Adipocyte (in vitro differentiated cells): ENCODE results near the gene TMEM150C.

Experiments
- DNase-seq: peaks from one replicate; pipeline ENCODE4 v3.0.0-alpha.2; 2015; ENCODE audit warnings: low read depth
- H3K27me3 ChIP-seq: replicated peaks from 2 replicates; pipeline ENCODE4 v1.7.0; 2013; ENCODE audit warnings: mild to moderate bottlenecking, low read length, moderate library complexity; ENCODE audit not compliant: control insufficient read depth, insufficient read depth
- H3K36me3 ChIP-seq: 2 replicates; pipeline ENCODE4 v1.7.0; 2013; ENCODE audit warnings: low read length, mild to moderate bottlenecking, moderate library complexity; ENCODE audit not compliant: control insufficient read depth, insufficient read depth, severe bottlenecking
- H3K4me1 ChIP-seq: 2 replicates; pipeline ENCODE4 v1.7.0; 2013; ENCODE audit warnings: mild to moderate bottlenecking, low read length, moderate library complexity; ENCODE audit not compliant: control insufficient read depth, insufficient read depth
- H3K4me3 ChIP-seq: 2 replicates; pipeline ENCODE4 v1.7.0; 2013; ENCODE audit warnings: mild to moderate bottlenecking, low read length, moderate library complexity
- H3K9ac ChIP-seq: 2 replicates; pipeline ENCODE4 v1.7.0; 2013; ENCODE audit warnings: mild to moderate bottlenecking, low read length, moderate library complexity
- H3K9me3 ChIP-seq: 2 replicates; pipeline ENCODE4 v1.7.0; 2013; ENCODE audit warnings: mild to moderate bottlenecking, low read length, moderate library complexity; ENCODE audit not compliant: control insufficient read depth

Gene TMEM150C

DNA sequence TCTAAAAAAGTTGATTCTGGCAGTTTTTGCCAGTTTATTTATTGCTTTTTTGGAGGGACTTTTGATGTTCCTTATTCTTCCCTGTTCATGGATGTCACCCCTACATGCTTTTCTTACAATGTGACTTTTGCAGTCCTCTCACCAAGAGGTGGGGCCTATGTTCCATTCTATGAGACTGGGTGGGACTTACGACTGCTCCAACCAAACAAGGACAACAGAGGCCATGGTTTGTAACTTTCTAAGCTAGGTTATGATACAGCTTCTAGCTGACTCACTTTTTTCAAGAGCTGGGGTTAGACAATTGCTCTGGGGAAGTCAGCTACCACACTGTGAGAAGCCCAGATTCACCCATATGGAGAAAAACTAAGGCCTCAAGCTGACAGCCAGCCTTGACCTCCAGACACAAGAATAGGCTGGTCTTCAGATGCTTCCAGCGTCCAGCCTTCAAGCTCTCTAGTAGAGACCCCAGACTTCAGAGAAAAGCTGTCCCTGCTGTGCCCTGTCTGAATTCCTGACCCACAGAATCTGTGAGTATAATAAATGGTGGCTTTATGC lies 91.9 kb downstream of the TMEM150C start:
- no peak overlapping the region for H3K4me3 ChIP-seq
- no peaks in the 10 kb centered on the region for H3K27me3 ChIP-seq
- H3K9me3 ChIP-seq = no peaks in the 10 kb centered on the region
- H3K36me3 ChIP-seq = no peaks in the 10 kb centered on the region
- H3K4me1 ChIP-seq = peaks cover 8% of the 10 kb centered on the region
- peak overlapping the region; percentile 11 for H3K9ac ChIP-seq
- DNase-seq = peak; percentile 54

DNA sequence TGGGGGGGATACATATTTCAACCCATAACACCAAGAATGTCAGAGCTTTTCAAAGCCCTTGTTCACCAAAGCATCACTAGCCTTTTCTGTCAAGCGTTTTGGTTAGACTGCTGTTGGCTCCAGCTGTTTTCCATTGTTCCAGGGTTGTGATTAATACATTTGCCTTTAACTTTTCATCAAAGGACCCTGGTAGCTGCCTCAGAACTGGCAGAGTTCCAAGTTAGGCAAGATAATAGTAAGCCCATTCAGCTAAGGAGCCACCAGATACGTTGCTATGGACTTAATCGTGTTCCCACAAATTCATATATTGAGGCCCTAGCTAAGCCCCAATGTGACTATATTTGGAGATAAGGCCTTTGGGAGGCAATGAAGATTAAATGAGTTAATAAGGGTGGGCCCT lies 94.3 kb downstream of the TMEM150C start:
- Histone ChIP-seq H3K27me3 (no peaks in the 10 kb centered on the region), H3K36me3 (no peaks in the 10 kb centered on the region), H3K9me3 (no peaks in the 10 kb centered on the region), H3K4me3 (no peak overlapping the region), H3K4me1 (peaks cover 13% of the 10 kb centered on the region), H3K9ac (no peak overlapping the region)
- no peak for DNase-seq

DNA sequence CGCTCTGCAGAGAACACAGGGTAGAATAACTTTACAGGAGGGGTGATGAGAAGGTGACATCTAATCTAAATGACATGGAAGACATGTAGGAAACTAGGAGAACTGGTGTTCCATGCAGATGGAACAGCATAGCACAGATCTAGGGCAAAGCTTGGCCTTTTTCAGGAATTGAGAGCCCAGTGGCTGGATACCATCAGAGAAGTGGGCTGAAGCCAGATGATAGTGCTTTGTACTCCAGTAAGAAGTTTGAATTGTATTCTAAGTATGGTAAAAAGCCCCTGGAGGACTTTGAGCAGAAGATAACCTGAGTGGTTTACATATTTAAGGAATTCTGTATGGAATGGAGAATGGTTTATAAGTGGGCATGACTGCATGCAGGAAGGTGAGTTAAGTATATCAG lies 98.6 kb downstream of the TMEM150C start:
- Histone ChIP-seq H3K9me3 (no peaks in the 10 kb centered on the region), H3K4me1 (peaks cover 12% of the 10 kb centered on the region), H3K27me3 (no peaks in the 10 kb centered on the region), H3K9ac (no peak overlapping the region), H3K4me3 (no peak overlapping the region), H3K36me3 (peaks cover 25% of the 10 kb centered on the region)
- DNase-seq = no peak

DNA sequence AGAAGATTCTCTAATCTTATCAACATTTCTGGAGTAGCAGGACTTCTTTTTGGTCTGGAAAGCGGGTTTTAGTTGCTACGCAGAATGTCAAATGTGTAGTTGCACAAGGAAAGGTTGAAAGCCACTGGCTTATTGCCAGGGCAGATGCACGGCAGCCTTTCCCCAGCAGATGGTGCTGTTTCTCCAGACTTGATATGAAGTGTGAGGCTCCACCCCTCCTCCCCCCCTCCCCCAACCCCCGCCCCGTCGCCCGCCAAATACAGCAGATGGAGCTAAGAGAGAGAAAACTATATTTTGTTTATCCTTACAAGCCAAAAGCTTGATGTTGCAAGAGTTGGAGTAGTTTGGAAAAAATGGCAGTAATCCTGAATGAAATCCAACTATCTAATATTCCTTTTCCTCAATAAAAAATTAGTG lies 99.4 kb downstream of the TMEM150C start:
- no peaks in the 10 kb centered on the region for H3K9me3 ChIP-seq
- H3K9ac ChIP-seq = peak overlapping the region; percentile 20
- peaks cover 30% of the 10 kb centered on the region for H3K36me3 ChIP-seq
- H3K4me1 ChIP-seq = peaks cover 12% of the 10 kb centered on the region
- H3K4me3 ChIP-seq = no peak overlapping the region
- no peaks in the 10 kb centered on the region for H3K27me3 ChIP-seq
- DNase-seq = peak; percentile 96

DNA sequence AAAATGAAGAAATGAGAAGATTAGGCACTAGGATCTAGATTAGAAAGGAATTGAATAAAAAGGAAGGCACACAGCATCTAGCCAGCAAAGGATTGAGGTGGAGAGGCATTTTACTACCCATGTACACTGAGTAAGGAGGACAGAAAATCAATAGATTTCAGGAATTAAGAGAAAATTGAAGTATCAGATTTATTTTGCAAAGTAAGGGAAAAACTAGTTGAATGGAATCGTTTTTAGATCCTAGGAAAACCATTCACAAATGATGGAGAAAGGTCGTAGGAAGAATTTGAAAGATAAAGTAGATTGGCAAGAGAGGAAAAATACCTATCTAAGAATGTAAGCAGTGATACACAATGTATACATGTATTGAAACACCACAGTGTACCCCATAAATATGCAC lies 100.1 kb downstream of the TMEM150C start:
- no peaks in the 10 kb centered on the region for H3K9me3 ChIP-seq
- H3K4me3 ChIP-seq = no peak overlapping the region
- no peak for DNase-seq
- H3K9ac ChIP-seq = peak overlapping the region; percentile 20
- peaks cover 37% of the 10 kb centered on the region for H3K36me3 ChIP-seq
- H3K4me1 ChIP-seq = peaks cover 12% of the 10 kb centered on the region
- no peaks in the 10 kb centered on the region for H3K27me3 ChIP-seq

DNA sequence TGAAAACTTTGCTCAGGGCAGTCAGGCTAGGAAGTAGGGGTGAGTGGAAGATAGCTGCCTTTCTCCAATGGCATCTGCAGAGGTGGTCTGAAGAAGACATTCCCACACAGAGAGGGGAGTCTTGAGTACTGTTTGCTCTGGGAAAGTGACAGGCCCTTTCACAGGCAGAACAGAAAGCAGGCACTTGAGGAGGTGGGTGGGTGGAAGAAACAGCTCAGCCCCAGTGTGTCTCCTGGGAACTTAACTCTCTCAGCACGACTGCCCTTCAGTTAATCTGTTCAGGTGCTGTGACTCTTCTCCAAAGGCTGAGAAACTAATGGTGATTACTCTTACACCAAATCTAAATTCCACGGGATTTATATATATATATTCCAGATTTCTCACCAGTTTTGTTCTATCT lies 103.1 kb downstream of the TMEM150C start:
- no peak for DNase-seq
- H3K36me3 ChIP-seq = peaks cover 45% of the 10 kb centered on the region
- no peaks in the 10 kb centered on the region for H3K27me3 ChIP-seq
- H3K9me3 ChIP-seq = no peaks in the 10 kb centered on the region
- H3K4me1 ChIP-seq = peaks cover 12% of the 10 kb centered on the region
- no peak overlapping the region for H3K4me3 ChIP-seq
- no peak overlapping the region for H3K9ac ChIP-seq

DNA sequence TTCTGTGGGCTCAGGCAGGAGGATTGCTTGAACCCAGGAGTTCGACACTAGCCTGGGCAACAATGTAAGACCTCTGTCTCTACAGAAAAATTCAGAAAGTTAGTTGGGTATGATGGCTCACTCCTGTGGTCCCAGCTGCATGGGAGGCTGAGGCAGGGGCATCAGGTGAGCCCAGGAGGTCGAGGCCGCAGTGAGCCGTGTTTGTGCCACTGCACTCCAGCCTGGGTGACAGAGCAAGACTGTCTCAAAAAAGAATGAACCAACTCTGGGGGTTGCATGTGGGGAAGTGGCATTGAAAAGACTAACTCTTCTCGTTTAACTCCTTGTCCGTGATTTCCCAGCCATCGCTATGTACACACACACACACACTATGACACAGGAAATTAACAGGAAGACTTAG lies 104.5 kb downstream of the TMEM150C start:
- Histone ChIP-seq H3K4me1 (peaks cover 6% of the 10 kb centered on the region), H3K36me3 (peaks cover 52% of the 10 kb centered on the region), H3K9me3 (no peaks in the 10 kb centered on the region), H3K27me3 (no peaks in the 10 kb centered on the region), H3K4me3 (no peak overlapping the region), H3K9ac (no peak overlapping the region)
- no peak for DNase-seq

DNA sequence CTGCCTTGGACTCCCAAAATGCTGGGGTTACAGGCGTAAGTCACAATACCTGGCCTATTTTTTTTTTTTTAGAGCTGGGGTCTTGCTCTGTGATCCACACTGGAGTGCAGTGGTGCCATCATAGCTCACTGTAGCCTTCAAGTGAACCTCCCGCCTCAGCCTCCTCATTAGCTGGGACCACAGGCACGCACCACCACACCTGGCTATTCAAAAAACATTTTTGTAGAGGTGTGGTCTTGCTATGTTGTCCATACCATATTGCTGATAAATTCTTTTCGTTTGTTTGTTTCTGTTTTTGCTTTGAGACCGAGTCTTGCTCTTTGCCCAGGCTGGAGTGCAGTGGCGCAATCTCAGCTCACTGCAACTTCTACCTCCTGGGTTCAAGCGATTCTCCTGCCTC lies 109.8 kb downstream of the TMEM150C start:
- Histone ChIP-seq H3K36me3 (peaks cover 47% of the 10 kb centered on the region), H3K4me3 (no peak overlapping the region), H3K9me3 (no peaks in the 10 kb centered on the region), H3K9ac (no peak overlapping the region), H3K4me1 (no peaks in the 10 kb centered on the region), H3K27me3 (no peaks in the 10 kb centered on the region)
- DNase-seq = no peak

DNA sequence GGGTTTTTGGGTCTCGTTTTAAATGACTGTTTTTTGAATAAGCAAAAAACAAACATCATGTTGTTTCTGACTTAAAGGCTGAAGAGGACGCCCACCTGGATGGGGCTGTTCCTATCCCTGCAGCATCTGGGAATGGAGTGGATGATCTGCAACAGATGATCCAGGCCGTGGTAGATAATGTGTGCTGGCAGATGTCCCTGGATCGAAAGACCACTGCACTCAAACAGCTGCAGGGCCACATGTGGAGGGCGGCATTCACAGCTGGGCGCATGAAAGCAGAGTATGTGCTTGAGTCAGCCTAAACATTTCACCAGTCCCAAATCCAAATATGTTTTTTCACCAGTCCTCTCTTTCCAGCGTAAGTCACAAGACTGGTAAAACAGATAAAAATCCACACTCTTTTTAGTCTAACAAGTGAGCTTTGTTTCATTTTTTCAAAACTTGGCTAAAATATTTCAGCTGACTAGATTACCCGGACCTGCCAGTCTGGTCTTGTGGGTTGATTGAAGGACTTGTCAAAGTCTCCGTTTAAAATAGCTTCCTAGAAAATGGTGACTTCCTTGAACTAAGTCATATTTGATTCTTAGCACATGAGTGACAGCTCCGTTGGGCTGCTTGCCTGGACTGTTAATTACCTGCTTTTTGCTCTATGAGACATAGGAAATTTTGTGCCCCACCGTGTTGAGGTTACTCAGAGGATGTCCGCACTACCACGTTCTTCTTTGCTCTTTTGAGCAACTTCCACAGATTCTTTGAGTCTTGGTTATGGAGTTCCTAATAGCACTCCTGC lies 110.6 kb downstream of the TMEM150C start:
- Histone ChIP-seq H3K4me3 (no peak overlapping the region), H3K36me3 (peaks cover 39% of the 10 kb centered on the region), H3K9ac (no peak overlapping the region), H3K4me1 (no peaks in the 10 kb centered on the region), H3K9me3 (no peaks in the 10 kb centered on the region), H3K27me3 (no peaks in the 10 kb centered on the region)
- no peak for DNase-seq

DNA sequence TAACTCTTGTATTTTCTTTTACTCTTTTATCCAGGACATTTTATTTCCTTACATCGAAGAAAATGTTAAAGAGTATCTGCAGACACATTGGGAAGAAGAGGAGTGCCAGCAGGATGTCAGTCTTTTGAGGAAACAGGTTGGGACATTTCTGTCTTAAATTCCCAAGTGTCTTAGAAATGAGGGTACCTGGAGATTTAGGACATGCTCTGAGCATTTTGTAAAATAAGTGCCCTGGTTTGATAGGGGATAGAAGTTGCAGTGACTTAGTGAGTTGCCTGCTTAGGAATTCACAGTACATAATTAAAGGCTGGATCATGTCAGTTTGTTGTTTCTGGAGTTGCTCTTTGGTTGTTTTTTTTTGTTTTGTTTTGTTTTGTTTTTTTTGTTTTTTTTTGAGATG lies 113.9 kb downstream of the TMEM150C start:
- peaks cover 31% of the 10 kb centered on the region for H3K36me3 ChIP-seq
- DNase-seq = peak; percentile 11

DNA sequence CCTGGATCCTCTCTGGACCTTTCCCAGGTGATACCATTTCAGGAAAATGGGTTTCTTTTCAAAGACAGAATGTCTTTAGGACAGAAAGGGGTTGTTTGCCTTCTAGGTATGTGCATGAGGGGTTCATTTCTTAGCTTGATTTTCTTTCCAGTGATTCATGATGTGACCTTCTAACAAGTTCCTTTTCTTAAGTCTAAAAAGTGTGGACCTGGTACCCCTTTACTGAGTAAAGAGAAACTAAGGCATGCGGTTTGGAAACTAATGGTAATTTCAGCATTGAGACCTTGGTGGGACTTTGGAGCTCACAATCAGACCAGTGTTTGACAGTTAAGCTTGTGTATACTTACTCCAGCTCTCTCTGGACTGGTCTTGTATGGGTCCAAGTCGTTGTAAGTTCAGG lies 122.7 kb downstream of the TMEM150C start:
- H3K36me3 ChIP-seq = no peaks in the 10 kb centered on the region
- peaks cover 5% of the 10 kb centered on the region for H3K4me1 ChIP-seq
- no peaks in the 10 kb centered on the region for H3K27me3 ChIP-seq
- H3K9ac ChIP-seq = no peak overlapping the region
- H3K4me3 ChIP-seq = no peak overlapping the region
- H3K9me3 ChIP-seq = no peaks in the 10 kb centered on the region
- no peak for DNase-seq

More for the DNA sequence above, 113.9 kb downstream of the TMEM150C start:
- no peaks in the 10 kb centered on the region for H3K9me3 ChIP-seq
- H3K9ac ChIP-seq = no peak overlapping the region
- H3K4me3 ChIP-seq = no peak overlapping the region
- H3K4me1 ChIP-seq = no peaks in the 10 kb centered on the region
- H3K27me3 ChIP-seq = no peaks in the 10 kb centered on the region
